ENCODE results near the gene TSPAN11.

DNA sequence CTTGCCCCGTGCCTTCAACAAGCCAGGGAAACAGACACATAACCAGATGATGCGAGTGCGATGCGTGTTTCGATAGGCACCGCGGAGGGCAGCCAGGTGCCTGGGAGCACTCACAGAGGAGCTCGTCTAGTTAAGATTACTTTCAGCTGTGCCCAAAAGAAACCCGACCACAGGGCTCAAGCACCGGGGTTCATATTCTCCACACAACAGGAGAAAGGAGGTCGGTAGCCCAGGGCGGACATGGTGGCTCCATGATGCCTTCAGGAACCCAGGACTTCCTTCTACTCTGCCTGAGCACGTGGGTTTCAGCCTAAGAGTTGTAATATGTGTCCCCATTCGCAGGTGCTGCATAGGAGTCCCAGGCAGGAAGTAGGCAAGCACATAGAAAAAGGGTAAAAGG is 93.4 kb downstream of the TSPAN11 start:
- TF ChIP-seq, protein P1, sequence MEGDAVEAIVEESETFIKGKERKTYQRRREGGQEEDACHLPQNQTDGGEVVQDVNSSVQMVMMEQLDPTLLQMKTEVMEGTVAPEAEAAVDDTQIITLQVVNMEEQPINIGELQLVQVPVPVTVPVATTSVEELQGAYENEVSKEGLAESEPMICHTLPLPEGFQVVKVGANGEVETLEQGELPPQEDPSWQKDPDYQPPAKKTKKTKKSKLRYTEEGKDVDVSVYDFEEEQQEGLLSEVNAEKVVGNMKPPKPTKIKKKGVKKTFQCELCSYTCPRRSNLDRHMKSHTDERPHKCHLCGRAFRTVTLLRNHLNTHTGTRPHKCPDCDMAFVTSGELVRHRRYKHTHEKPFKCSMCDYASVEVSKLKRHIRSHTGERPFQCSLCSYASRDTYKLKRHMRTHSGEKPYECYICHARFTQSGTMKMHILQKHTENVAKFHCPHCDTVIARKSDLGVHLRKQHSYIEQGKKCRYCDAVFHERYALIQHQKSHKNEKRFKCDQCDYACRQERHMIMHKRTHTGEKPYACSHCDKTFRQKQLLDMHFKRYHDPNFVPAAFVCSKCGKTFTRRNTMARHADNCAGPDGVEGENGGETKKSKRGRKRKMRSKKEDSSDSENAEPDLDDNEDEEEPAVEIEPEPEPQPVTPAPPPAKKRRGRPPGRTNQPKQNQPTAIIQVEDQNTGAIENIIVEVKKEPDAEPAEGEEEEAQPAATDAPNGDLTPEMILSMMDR (IDR thresholded peaks at IDR 0.05), result no peak
- no peak for TF ChIP-seq POLR2A (IDR thresholded peaks at IDR 0.05)

All from body of pancreas (tissue), 4 donors.